Endothelial cell (in vitro differentiated cells): ENCODE data around the gene CUX1. TPM values are rescaled to one million over a fixed set of nuclear protein-coding genes. Genes with fewer than 3 reads are reported as not detected.
A peak's percentile ranks its signal among the peaks of the same experiment; 100 is the strongest.

Experiments used
- DNase-seq: peaks from one replicate; pipeline ENCODE4 v3.0.0; 2021; ENCODE audit warnings: low spot score
- H3K27ac Mint-ChIP-seq: one replicate; pipeline ENCODE4 v1.8.0; 2021; ENCODE audit warnings: mixed read lengths, inconsistent platforms; ENCODE audit not compliant: unreplicated experiment
- H3K27me3 Mint-ChIP-seq: one replicate; pipeline ENCODE4 v1.8.0; 2021; ENCODE audit warnings: mild to moderate bottlenecking, moderate library complexity, mixed read lengths, inconsistent platforms; ENCODE audit not compliant: unreplicated experiment
- H3K36me3 Mint-ChIP-seq: one replicate; pipeline ENCODE4 v1.8.0; 2021; ENCODE audit warnings: mild to moderate bottlenecking, low read depth, mixed read lengths, inconsistent platforms; ENCODE audit not compliant: unreplicated experiment
- H3K4me1 Mint-ChIP-seq: one replicate; pipeline ENCODE4 v1.8.0; 2021; ENCODE audit warnings: mild to moderate bottlenecking, mixed read lengths, inconsistent platforms; ENCODE audit not compliant: unreplicated experiment
- H3K4me3 Mint-ChIP-seq: one replicate; pipeline ENCODE4 v1.8.0; 2021; ENCODE audit warnings: mild to moderate bottlenecking, mixed read lengths, inconsistent platforms; ENCODE audit not compliant: unreplicated experiment
- H3K9me3 Mint-ChIP-seq: one replicate; pipeline ENCODE4 v1.8.0; 2021; ENCODE audit warnings: mixed read lengths, inconsistent platforms; ENCODE audit not compliant: unreplicated experiment
- total RNA-seq: library from RNA; stranded (reverse); fragmentation: NEBNext Ultra II Directional; extraction: Animal tissue kit (Norgen Biotek cat#: 25700); gene quantifications from one replicate; pipeline ENCODE4 v1.2.1, GENCODE V29; 2021; ENCODE audit not compliant: unreplicated experiment
- TF ChIP-seq, protein P1 (sequence below): fragments of 200-600 bp; sonication (generic); IDR thresholded peaks from one replicate; pipeline ENCODE4 v1.5.0; 2021; ENCODE audit warnings: antibody characterized with exemption; ENCODE audit not compliant: unreplicated experiment

Gene CUX1
- total RNA-seq, 1 donor from 2014 or later = 43.7 TPM

DNA sequence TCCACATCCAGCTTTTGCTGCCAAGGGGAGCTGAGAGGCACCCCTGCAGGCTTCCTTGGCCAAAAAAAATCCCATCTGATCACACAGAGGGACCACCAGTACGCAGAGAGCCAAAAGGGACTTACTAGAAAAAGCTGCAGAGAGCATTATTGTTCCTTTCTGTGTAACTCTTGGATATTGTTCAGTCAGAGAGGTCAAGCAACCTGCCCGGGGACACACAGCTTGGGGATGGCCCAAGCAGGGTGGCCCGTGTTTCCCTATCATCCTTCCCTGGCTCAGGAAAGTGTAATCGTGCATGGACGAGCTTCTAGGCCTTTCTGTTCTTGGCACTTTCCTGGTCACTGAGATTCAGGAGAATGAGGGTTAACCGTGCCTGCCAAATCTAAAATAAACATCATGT is 385.1 kb downstream of the CUX1 start:
- Mint-ChIP-seq H3K27me3 (peaks cover 3% of the 10 kb centered on the region), H3K9me3 (no peaks in the 10 kb centered on the region), H3K4me1 (peaks cover 4% of the 10 kb centered on the region), H3K27ac (no peak overlapping the region), H3K4me3 (no peak overlapping the region), H3K36me3 (peaks cover 21% of the 10 kb centered on the region)
- DNase-seq = no peak
- TF ChIP-seq, protein P1, sequence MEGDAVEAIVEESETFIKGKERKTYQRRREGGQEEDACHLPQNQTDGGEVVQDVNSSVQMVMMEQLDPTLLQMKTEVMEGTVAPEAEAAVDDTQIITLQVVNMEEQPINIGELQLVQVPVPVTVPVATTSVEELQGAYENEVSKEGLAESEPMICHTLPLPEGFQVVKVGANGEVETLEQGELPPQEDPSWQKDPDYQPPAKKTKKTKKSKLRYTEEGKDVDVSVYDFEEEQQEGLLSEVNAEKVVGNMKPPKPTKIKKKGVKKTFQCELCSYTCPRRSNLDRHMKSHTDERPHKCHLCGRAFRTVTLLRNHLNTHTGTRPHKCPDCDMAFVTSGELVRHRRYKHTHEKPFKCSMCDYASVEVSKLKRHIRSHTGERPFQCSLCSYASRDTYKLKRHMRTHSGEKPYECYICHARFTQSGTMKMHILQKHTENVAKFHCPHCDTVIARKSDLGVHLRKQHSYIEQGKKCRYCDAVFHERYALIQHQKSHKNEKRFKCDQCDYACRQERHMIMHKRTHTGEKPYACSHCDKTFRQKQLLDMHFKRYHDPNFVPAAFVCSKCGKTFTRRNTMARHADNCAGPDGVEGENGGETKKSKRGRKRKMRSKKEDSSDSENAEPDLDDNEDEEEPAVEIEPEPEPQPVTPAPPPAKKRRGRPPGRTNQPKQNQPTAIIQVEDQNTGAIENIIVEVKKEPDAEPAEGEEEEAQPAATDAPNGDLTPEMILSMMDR = no peak

DNA sequence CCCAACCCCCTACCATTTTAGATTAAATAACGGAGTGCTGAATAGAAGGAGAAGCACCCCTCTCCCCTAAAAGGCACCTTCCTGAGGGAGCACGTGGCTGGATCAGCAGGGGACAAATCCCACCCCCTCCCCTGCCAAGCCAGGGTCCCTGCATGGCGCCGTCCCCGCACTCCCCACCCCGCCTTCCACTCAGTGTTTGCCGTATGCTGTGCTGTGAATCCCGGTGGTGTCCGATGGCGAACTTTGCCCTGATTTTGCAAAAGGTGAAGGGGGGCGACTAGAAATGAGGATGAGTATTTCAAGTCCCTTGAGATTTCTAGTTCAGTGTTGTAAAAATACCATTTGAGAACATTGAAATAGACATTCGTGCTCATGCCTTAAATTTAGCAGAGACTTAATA is 385.8 kb downstream of the CUX1 start:
- Mint-ChIP-seq H3K27ac (no peak overlapping the region), H3K4me1 (peaks cover 4% of the 10 kb centered on the region), H3K9me3 (no peaks in the 10 kb centered on the region), H3K36me3 (peaks cover 18% of the 10 kb centered on the region), H3K4me3 (peak overlapping the region; percentile 22), H3K27me3 (peaks cover 3% of the 10 kb centered on the region)
- TF ChIP-seq, protein P1 = no peak
- no peak for DNase-seq

DNA sequence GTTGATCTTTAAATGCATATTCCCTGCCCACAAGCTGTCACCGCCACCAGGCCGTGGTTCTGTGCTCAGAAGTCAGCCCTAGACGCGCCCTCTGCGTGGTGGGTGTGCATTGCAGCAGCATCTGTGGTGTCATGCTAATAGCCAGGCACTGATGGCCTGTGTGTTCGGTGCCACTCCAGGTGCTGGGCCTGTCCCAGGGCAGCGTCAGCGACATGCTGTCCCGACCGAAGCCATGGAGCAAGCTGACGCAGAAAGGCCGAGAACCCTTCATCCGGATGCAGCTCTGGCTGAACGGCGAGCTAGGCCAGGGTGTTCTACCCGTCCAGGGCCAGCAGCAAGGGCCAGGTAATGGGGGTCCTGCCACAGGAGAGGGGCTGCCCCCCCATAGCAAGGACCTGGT is 386.8 kb downstream of the CUX1 start:
- Mint-ChIP-seq H3K27me3 (no peaks in the 10 kb centered on the region), H3K9me3 (no peaks in the 10 kb centered on the region), H3K4me1 (no peaks in the 10 kb centered on the region), H3K4me3 (no peak overlapping the region), H3K27ac (no peak overlapping the region), H3K36me3 (peaks cover 18% of the 10 kb centered on the region)
- TF ChIP-seq, protein P1 = no peak
- DNase-seq = no peak

DNA sequence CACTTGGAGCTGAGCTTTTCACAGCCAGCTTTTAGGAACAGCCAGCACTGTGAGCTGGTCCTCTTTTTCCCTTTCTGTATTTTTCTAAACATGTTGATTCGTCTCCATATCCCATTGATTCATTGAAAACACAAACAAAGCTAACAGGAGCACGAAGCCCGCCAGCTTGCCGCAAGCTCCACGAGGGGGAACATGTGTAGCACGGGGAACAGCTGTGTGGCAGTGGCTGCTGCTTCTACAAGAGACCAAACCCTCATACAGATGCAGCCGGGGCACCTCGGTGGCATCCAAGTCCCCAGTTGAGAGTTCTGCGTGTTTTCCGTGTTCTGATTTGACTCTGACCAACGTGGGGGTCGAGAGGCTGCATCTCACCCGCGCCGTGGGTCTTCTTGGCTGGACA is 388.5 kb downstream of the CUX1 start:
- TF ChIP-seq, protein P1 = no peak
- no peak overlapping the region for H3K27ac Mint-ChIP-seq
- H3K9me3 Mint-ChIP-seq = no peaks in the 10 kb centered on the region
- no peak for DNase-seq
- no peaks in the 10 kb centered on the region for H3K27me3 Mint-ChIP-seq
- H3K36me3 Mint-ChIP-seq = peaks cover 22% of the 10 kb centered on the region
- H3K4me1 Mint-ChIP-seq = no peaks in the 10 kb centered on the region
- H3K4me3 Mint-ChIP-seq = no peak overlapping the region

DNA sequence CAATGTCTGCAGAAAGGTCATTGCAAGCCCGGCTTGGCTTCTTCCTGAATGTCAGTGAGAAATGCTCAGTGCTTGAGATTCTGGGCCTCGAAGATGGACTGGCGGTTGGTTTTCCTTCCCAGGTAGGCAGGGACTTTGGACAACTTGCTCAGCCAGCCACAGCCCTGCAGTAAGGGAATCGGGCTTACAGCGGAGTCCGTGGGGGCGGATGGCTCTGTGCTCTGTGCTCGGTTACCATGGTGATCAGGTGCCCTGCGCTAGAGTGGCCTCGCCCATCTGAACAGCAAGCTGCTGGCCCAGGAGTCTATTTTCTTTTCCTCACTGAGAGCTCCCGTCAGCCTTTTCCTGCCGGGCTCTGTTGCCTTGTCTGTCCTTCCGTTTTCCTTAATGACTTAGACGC is 391.4 kb downstream of the CUX1 start:
- H3K27ac Mint-ChIP-seq = no peak overlapping the region
- peaks cover 23% of the 10 kb centered on the region for H3K36me3 Mint-ChIP-seq
- H3K27me3 Mint-ChIP-seq = no peaks in the 10 kb centered on the region
- no peak for DNase-seq
- TF ChIP-seq, protein P1 = no peak
- H3K4me3 Mint-ChIP-seq = no peak overlapping the region
- H3K4me1 Mint-ChIP-seq = no peaks in the 10 kb centered on the region
- no peaks in the 10 kb centered on the region for H3K9me3 Mint-ChIP-seq
